Motor neuron (in vitro differentiated cells): ENCODE measurements around the gene DOCK4. TPM values are rescaled to one million over a fixed set of nuclear protein-coding genes. Genes with fewer than 3 reads are reported as not detected.
A peak's percentile ranks its signal among the peaks of the same experiment; 100 is the strongest.

Source experiments
- ATAC-seq, 8 experiments: fragments of 200-7000 bp; cut with Tn5 transposase; replicated peaks in 6 of 8; 2 replicates each; pipeline ENCODE4 v1.8.0; 2021; ENCODE audit warnings: mild to moderate bottlenecking in 8 of 8, moderate library complexity in 8 of 8
- H3K27ac ChIP-seq, 2 donors: fragments of 250-450 bp; sonication (Bioruptor Pico); 2 replicates each; pipeline ENCODE4 v1.9.0; 2021; ENCODE audit warnings: antibody characterized with exemption in 2 of 2, mild to moderate bottlenecking in 2 of 2, moderate library complexity in 1 of 2
- H3K4me1 ChIP-seq, 2 donors: fragments of 250-450 bp; sonication (Bioruptor Pico); replicated peaks in 1 of 2; 2 replicates each; pipeline ENCODE4 v1.6.1; 2021; ENCODE audit warnings: antibody characterized with exemption in 2 of 2, mild to moderate bottlenecking in 2 of 2, moderate library complexity in 1 of 2
- H3K4me3 ChIP-seq, 5 donors: fragments of 250-450 bp; sonication (Bioruptor Pico); 2 replicates each; pipeline ENCODE4 v1.9.0; 2021; ENCODE audit warnings: antibody characterized with exemption in 5 of 5, mild to moderate bottlenecking in 5 of 5, moderate library complexity in 4 of 5
- WGBS, 10 experiments: fragments of 450-650 bp; shearing (Covaris generic); methylation state at CpG; one replicate each; pipeline ENCODE4 v1.0.0; 2022; 5-methylcytosine and 5-hydroxymethylcytosine counted together
- in situ Hi-C, 9 experiments: fragments of 400-800 bp; cut with MboI; loops; one replicate each; pipeline ENCODE4 v1.15.0; 2021; ENCODE audit warnings: low sequenced_read_pairs in 9 of 9, low pct_unique_long_range_greater_than_20kb in 2 of 9; ENCODE audit not compliant: unreplicated experiment in 9 of 9
- total RNA-seq, 8 experiments: library from RNA; unstranded; fragments of 300-600 nt; gene quantifications; 2 replicates each; pipeline versions ENCODE4 v1.2.3 to v1.2.4, GENCODE V29; 2022

Gene DOCK4
- total RNA-seq, 8 experiments from 2014 or later = 8.1 to 27.3 (median 20.6) TPM

DNA sequence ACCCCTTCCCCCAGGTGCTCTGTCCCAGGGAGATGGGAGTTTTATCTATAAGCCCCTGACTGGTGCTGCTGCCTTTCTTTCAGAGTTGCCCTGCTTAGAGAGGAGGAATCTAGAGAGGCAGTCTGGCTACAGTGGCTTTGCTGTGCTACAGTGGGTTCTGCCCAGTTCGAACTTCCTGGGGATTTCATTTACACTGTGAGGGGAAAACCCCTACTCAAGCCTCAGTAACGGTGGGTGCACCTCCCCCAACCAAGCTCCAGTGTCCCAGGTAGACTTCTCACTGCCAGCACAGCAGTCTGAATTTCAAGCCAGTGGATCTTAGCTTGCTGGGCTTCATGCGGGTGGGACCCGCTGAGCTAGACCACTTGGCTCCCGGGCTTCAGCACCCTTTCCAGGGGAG lies 500.4 kb downstream of the DOCK4 start:
- in situ Hi-C loops = no loop called here

DNA sequence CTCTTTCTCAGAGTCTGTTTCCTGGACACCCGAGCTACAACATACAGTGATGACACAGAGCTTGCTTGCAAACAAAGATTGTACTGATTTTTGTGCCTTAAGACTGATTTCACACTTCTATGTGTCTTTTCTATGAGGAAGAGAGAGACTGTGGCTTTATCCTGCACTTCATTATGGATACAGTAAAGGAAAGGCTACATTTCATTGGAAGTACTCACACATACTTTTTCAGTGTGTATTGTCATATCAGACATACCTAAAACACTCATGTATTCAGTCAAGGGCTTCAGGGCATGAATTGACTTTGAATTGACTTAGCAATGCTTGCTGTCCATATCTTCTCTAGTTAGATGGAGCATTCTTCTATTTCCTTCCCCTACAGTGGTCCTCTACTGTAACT lies 508.4 kb downstream of the DOCK4 start:
- no peak for ATAC-seq
- in situ Hi-C loops = no loop called here
- H3K27ac ChIP-seq = no peak overlapping the region
- WGBS, 10 experiments = 14 to 83% (median 60%) methylated on average over 1 of the region's 1 CpG; no CpG with 5 or more reads in 3 of the 10 experiments
- no peaks in the 10 kb centered on the region for H3K4me1 ChIP-seq
- no peak overlapping the region for H3K4me3 ChIP-seq

More for the DNA sequence above, 500.4 kb downstream of the DOCK4 start:
- H3K4me1 ChIP-seq = no peaks in the 10 kb centered on the region
- WGBS, 10 experiments = 25 to 100% (median 84%) methylated on average over 1 to 3 of the region's 5 CpGs; no CpG with 5 or more reads in 6 of the 10 experiments
- no peak for ATAC-seq
- H3K4me3 ChIP-seq = no peak overlapping the region
- no peak overlapping the region for H3K27ac ChIP-seq

- Histone ChIP-seq H3K4me3 (no peak overlapping the region), H3K4me1 (no peaks in the 10 kb centered on the region), H3K27ac (no peak overlapping the region)
- in situ Hi-C loops = no loop called here
- 20 to 82% (median 65%) methylated on average over 1 to 2 of the region's 2 CpGs; no CpG with 5 or more reads in 2 of the 10 experiments for WGBS, 10 experiments
- no peak for ATAC-seq
Measured at GRCh38 chr7:111694376-111694775, 511.8 kb downstream of the DOCK4 start.

GRCh38 chr7:111690364-111691111 lies 515.7 kb downstream of the DOCK4 start:
- ATAC-seq = no peak
- no peak overlapping the region for H3K4me3 ChIP-seq
- peaks cover 6 to 7% of the 10 kb centered on the region in 2 donors for H3K4me1 ChIP-seq
- 42 to 100% (median 78%) methylated on average over 1 to 7 of the region's 7 CpGs for WGBS, 10 experiments
- H3K27ac ChIP-seq = no peak overlapping the region
- in situ Hi-C loops = no loop called here

- H3K4me3 ChIP-seq = no peak overlapping the region
- no peak overlapping the region for H3K27ac ChIP-seq
- peak in 2 of 8 experiments; percentile 35 to 64 for ATAC-seq
- peaks cover 10 to 15% of the 10 kb centered on the region in 2 donors for H3K4me1 ChIP-seq
- in situ Hi-C loops = no loop called here
Measured at GRCh38 chr7:111685349-111685748, 520.9 kb downstream of the DOCK4 start.

- peak in 2 of 8 experiments; percentile 44 to 50 for ATAC-seq
- in situ Hi-C loops = no loop called here
- peaks cover 10 to 15% of the 10 kb centered on the region in 2 donors for H3K4me1 ChIP-seq
- 50 to 93% (median 82%) methylated on average over 2 to 6 of the region's 8 CpGs for WGBS, 10 experiments
- H3K27ac ChIP-seq = no peak overlapping the region
- H3K4me3 ChIP-seq = no peak overlapping the region
Measured at GRCh38 chr7:111682588-111683340, 523.4 kb downstream of the DOCK4 start.

- WGBS, 10 experiments = 11 to 100% (median 71%) methylated on average over 2 to 3 of the region's 3 CpGs; no CpG with 5 or more reads in 2 of the 10 experiments
Measured at GRCh38 chr7:111681242-111681641, 525.0 kb downstream of the DOCK4 start.

GRCh38 chr7:111678986-111679385 lies 527.2 kb downstream of the DOCK4 start:
- ATAC-seq = no peak

More at GRCh38 chr7:111681242-111681641, 525.0 kb downstream of the DOCK4 start:
- in situ Hi-C loops = no loop called here
- Histone ChIP-seq H3K27ac (no peak overlapping the region), H3K4me1 (peaks cover 10 to 15% of the 10 kb centered on the region in 2 donors), H3K4me3 (no peak overlapping the region)
- ATAC-seq = peak in 2 of 8 experiments; percentile 82 to 84

GRCh38 chr7:111678281-111678680 lies 527.9 kb downstream of the DOCK4 start:
- H3K4me1 ChIP-seq = peaks cover 4 to 7% of the 10 kb centered on the region in 2 donors
- in situ Hi-C loops = no loop called here
- no peak overlapping the region for H3K27ac ChIP-seq
- no peak for ATAC-seq
- no peak overlapping the region for H3K4me3 ChIP-seq
- 13 to 100% (median 68%) methylated on average over 1 to 3 of the region's 3 CpGs; no CpG with 5 or more reads in 1 of the 10 experiments for WGBS, 10 experiments

More at GRCh38 chr7:111678986-111679385, 527.2 kb downstream of the DOCK4 start:
- Histone ChIP-seq H3K4me3 (no peak overlapping the region), H3K27ac (no peak overlapping the region), H3K4me1 (peaks cover 4 to 7% of the 10 kb centered on the region in 2 donors)
- in situ Hi-C loops = no loop called here
- WGBS, 10 experiments = 33 to 100% (median 56%) methylated on average over 1 to 2 of the region's 2 CpGs; no CpG with 5 or more reads in 1 of the 10 experiments

DNA sequence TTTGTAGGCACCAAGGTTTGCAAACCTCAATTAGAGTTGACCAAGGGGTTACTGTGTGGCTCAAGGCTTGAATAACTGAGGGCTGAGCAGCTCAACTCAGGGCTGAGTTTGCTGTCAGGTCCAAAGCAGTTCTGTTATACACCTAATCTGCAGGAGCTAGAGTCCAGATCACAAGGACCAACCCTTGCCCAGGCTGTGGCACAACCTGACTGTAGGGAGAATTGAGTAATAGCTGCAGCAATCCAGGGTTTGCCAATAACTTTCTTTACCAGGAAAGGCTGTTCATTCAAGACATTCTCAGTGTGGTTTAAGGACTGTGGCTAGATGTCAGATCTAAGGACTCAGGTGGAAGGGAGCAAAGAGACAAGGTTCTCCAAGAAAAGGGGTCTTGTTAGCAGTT lies 528.4 kb downstream of the DOCK4 start:
- Histone ChIP-seq H3K4me1 (peaks cover 4 to 7% of the 10 kb centered on the region in 2 donors), H3K27ac (no peak overlapping the region), H3K4me3 (no peak overlapping the region)
- ATAC-seq = no peak
- in situ Hi-C loops = no loop called here

DNA sequence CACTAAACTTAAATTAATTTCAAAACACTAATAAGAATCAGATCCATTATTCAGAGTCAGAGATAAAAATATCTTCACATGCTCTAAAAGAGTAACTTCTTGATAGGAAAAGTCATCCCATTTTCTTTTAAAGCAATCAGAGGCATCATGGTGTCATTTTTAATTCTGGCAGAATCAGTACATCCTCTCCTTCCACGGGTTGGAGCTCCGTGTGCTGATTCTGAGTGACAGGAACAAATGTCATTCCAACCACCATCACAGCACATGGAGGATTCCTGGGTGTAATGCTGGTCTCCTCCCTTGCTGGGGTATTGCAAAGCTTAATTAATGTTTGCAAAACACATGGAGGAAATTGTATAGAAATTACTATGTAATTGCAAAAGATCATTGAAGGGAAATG lies 529.4 kb downstream of the DOCK4 start:
- in situ Hi-C loops = no loop called here
- no peak overlapping the region for H3K4me3 ChIP-seq
- no peak overlapping the region for H3K27ac ChIP-seq
- H3K4me1 ChIP-seq = peaks cover 4 to 7% of the 10 kb centered on the region in 2 donors
- no peak for ATAC-seq
- WGBS, 10 experiments = 0 to 76% (median 10%) methylated on average over 1 to 2 of the region's 2 CpGs; no CpG with 5 or more reads in 3 of the 10 experiments
